Inferior parietal cortex (tissue), 1 donor: ENCODE results near the gene PITPNM3.

Source experiments
- DNase-seq: peaks from one replicate; pipeline ENCODE4 v3.0.0-alpha.2; 2016; ENCODE audit errors: extremely low spot score

The PITPNM3 gene

GRCh38 chr17:6551869-6552531, 4.4 kb downstream of the PITPNM3 start:
- DNase-seq = no peak

- DNase-seq = no peak
Measured at GRCh38 chr17:6551356-6551755, 5.0 kb downstream of the PITPNM3 start.

- no peak for DNase-seq
Measured at GRCh38 chr17:6549384-6550036, 6.8 kb downstream of the PITPNM3 start.

GRCh38 chr17:6548578-6549330, 7.6 kb downstream of the PITPNM3 start:
- no peak for DNase-seq

- DNase-seq = no peak
Measured at GRCh38 chr17:6548034-6548433, 8.3 kb downstream of the PITPNM3 start.

- no peak for DNase-seq
Measured at GRCh38 chr17:6547336-6547735, 9.0 kb downstream of the PITPNM3 start.

- DNase-seq = no peak
Measured at GRCh38 chr17:6546069-6546718, 10.2 kb downstream of the PITPNM3 start.

- no peak for DNase-seq
Measured at GRCh38 chr17:6545291-6545690, 11.1 kb downstream of the PITPNM3 start.

GRCh38 chr17:6544011-6544370, 12.4 kb downstream of the PITPNM3 start:
- DNase-seq = no peak

- DNase-seq = no peak
Measured at GRCh38 chr17:6543079-6544010, 13.0 kb downstream of the PITPNM3 start.

- DNase-seq = no peak
Measured at GRCh38 chr17:6542577-6542976, 13.8 kb downstream of the PITPNM3 start.

- no peak for DNase-seq
Measured at GRCh38 chr17:6541886-6542285, 14.5 kb downstream of the PITPNM3 start.

- no peak for DNase-seq
Measured at GRCh38 chr17:6539871-6540270, 16.5 kb downstream of the PITPNM3 start.

- no peak for DNase-seq
Measured at GRCh38 chr17:6536566-6537065, 19.7 kb downstream of the PITPNM3 start.

- DNase-seq = no peak
Measured at GRCh38 chr17:6536053-6536452, 20.3 kb downstream of the PITPNM3 start.

GRCh38 chr17:6534846-6535514, 21.4 kb downstream of the PITPNM3 start:
- no peak for DNase-seq

GRCh38 chr17:6532441-6532885, 23.9 kb downstream of the PITPNM3 start:
- no peak for DNase-seq

GRCh38 chr17:6531575-6531974, 24.8 kb downstream of the PITPNM3 start:
- no peak for DNase-seq

- no peak for DNase-seq
Measured at GRCh38 chr17:6530324-6530920, 25.9 kb downstream of the PITPNM3 start.

GRCh38 chr17:6528557-6528956, 27.8 kb downstream of the PITPNM3 start:
- no peak for DNase-seq
